ENCODE results near the gene CAT. TPM values are rescaled to one million over a fixed set of nuclear protein-coding genes. Genes with fewer than 3 reads are reported as not detected.

The CAT gene
- total RNA-seq, 4 donors from 2014 or later, result 232 to 609 (median 451) TPM

DNA sequence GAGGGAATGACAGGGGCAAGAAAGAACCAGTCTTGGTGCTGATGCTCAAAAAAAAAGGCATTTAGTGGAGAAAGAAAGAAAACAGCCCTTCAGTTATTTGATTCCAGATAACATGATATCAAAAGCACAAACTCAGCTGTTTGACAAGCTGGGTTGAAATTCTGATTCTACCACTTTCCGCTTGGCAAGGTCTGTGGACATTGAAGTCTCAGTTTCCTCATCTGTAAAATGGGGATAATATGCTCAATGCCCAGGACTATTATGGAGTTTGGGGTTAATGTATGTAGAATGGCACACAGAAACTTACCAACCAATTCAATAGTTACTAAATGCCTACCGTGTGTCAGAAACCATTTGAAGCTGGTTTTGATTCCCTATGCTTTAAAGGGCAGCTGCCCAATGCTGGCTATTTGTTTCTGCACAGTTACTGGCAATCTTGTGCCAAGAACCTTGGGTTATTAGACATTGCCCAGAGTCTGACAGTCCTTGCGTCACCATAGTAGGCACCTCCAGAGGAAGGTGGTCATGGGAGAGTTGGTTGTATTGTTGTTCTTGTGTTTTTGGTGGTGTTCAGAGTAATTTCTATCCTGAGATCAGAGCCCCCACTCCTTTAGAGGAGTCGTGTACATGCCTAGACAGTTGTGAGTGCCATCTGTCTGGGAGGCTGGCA lies 55.3 kb downstream of the CAT start:
- intact Hi-C loops (cut with DNase I), result loop anchor here (5.0 to 10.0 kb wide), 2 partner anchors 127 to 319 kb away; no protein-coding TSS in a partner anchor
- Histone ChIP-seq H3K36me3 (no peaks in the 10 kb centered on the region), H3K9me3 (no peaks in the 10 kb centered on the region), H3K27me3 (no peaks in the 10 kb centered on the region), H3K4me3 (replicated peaks in 1 of 3) (no peak overlapping the region), H3K4me1 (peaks cover 9 to 20% of the 10 kb centered on the region in 2 donors), H3K27ac (no peak overlapping the region)
- TF ChIP-seq POLR2A (IDR thresholded peaks at IDR 0.05), result no peak
- TF ChIP-seq, protein P1, sequence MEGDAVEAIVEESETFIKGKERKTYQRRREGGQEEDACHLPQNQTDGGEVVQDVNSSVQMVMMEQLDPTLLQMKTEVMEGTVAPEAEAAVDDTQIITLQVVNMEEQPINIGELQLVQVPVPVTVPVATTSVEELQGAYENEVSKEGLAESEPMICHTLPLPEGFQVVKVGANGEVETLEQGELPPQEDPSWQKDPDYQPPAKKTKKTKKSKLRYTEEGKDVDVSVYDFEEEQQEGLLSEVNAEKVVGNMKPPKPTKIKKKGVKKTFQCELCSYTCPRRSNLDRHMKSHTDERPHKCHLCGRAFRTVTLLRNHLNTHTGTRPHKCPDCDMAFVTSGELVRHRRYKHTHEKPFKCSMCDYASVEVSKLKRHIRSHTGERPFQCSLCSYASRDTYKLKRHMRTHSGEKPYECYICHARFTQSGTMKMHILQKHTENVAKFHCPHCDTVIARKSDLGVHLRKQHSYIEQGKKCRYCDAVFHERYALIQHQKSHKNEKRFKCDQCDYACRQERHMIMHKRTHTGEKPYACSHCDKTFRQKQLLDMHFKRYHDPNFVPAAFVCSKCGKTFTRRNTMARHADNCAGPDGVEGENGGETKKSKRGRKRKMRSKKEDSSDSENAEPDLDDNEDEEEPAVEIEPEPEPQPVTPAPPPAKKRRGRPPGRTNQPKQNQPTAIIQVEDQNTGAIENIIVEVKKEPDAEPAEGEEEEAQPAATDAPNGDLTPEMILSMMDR (IDR thresholded peaks at IDR 0.05), result no peak
- no peak for DNase-seq
- 78 to 86% methylated on average over 4 of the region's 4 CpGs for WGBS, 2 donors

DNA sequence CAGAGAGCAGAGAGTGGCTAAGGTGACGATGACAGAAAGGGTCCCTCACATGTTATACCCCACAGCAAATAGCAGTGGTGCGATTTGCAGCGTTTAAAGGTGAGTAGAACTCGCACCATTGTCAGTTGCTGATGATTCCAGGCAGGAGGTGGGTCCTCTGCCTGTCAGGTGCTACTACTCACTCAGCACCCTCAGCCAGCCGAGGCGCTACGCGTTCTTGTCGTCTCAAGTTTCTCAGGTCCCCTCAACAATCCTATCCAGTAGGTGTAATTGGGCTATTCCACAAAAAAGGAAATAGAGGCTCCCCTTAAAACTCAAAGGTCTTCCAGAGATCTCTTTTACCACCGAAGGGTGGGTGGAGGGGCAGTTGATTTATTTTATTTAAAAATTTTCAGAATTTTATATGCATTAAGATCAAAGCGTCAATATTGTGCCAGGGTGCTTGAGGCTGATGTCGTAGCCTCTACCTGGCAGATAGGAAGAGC lies 56.5 kb downstream of the CAT start:
- Histone ChIP-seq H3K4me1 (peaks cover 9 to 20% of the 10 kb centered on the region in 2 donors), H3K4me3 (replicated peaks in 1 of 3) (no peak overlapping the region), H3K27me3 (no peaks in the 10 kb centered on the region), H3K27ac (peak overlapping the region; percentile 51 to 69 (median 54)), H3K36me3 (no peaks in the 10 kb centered on the region), H3K9me3 (no peaks in the 10 kb centered on the region)
- 79 to 93% methylated on average over 12 of the region's 12 CpGs for WGBS, 2 donors
- intact Hi-C loops (cut with DNase I), result loop anchor here (10.0 kb wide), 1 partner anchor 320 kb away; no protein-coding TSS in a partner anchor
- TF ChIP-seq POLR2A (IDR thresholded peaks at IDR 0.05), result no peak
- TF ChIP-seq, protein P1 (IDR thresholded peaks at IDR 0.05), result no peak
- DNase-seq, result peak in 1 of 2 donors; percentile 14

DNA sequence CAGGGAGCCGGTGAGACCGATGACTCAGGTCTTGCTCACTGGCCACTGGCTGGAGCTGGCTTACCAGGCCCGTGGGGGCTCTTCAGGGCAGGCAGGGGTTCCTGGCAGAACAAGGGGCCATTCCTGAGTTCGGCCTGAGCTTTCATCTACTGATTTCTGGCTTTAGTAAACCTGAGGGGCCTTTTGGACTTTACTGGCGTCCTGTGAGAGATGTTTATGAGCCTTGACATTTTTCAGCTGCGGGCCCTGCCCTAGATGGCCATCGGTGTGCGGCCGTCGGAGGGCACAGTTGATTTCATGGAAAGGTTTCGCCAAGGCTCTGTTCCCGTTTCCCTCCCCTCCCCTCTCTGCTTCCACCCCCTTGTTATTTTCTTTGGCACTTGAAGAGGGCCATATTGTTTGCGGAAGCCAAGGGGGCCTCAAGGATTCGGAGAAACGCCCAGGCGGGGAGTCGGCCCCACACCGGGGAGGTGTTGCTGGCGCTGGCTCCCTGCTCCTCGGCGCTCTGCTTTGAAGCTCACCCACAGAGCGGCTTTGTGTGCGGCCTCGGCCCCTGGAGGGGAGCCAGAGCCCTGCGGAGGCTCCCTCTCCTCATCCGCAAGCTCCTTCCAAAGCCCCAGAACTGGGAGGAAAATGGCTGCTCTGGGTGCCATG lies 57.1 kb downstream of the CAT start:
- H3K27me3 ChIP-seq, result no peaks in the 10 kb centered on the region
- peak overlapping the region; percentile 51 to 69 (median 54) for H3K27ac ChIP-seq
- H3K36me3 ChIP-seq, result no peaks in the 10 kb centered on the region
- peak; percentile 65 to 66 for DNase-seq
- TF ChIP-seq POLR2A (IDR thresholded peaks at IDR 0.05), result no peak
- TF ChIP-seq, protein P1 (IDR thresholded peaks at IDR 0.05), result no peak
- no peaks in the 10 kb centered on the region for H3K9me3 ChIP-seq
- intact Hi-C loops (cut with DNase I), result loop anchor here (10.0 kb wide), 1 partner anchor 321 kb away; no protein-coding TSS in a partner anchor
- WGBS, 2 donors, result 22 to 31% methylated on average over 24 to 26 of the region's 26 CpGs
- H3K4me3 ChIP-seq (replicated peaks in 1 of 3), result no peak overlapping the region
- peaks cover 11 to 20% of the 10 kb centered on the region in 2 donors for H3K4me1 ChIP-seq

DNA sequence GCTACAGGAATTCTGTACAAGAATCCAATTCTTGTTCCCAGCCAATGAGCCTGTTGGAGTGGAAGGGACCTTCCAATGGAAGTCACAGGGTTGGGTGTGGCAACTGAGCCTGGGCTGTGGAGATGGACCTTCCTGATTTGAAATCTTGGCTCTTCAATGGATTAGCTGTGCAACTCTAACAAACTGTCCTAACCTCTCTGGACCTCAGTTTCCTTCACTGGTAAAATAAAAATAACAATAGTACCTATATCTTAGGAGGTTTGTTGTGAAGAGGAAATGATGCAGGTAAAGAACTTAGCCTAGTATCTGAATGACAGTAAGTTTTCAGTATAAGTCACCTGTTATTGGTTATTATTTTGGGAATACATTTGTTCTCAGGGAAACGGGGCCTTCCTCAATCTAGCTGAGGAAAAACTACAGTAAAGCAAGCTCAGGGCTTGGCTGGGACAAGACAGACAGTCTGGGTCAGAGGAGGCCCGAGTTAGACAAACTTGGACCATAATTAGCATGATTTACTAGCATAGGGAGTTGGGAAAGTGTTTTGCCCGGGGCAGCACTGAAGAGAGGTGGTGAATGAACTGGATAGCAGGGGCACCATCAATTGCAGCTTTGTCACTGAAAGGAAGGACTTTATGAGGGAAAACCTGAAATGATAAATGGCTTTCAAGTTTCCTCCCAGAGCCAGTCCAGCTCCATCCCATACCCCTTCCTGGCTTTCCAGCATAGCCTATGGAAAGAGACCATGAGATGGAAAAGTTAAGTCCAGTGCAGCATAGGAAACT lies 61.2 kb downstream of the CAT start:
- Histone ChIP-seq H3K9me3 (no peaks in the 10 kb centered on the region), H3K4me3 (replicated peaks in 1 of 3) (no peak overlapping the region), H3K27me3 (no peaks in the 10 kb centered on the region), H3K36me3 (no peaks in the 10 kb centered on the region), H3K27ac (peak overlapping the region in 1 of 3 donors; percentile 90), H3K4me1 (peaks cover 29 to 38% of the 10 kb centered on the region in 2 donors)
- DNase-seq, result no peak
- TF ChIP-seq, protein P1 (IDR thresholded peaks at IDR 0.05), result no peak
- no peak for TF ChIP-seq POLR2A (IDR thresholded peaks at IDR 0.05)
- WGBS, 2 donors, result 76 to 88% methylated on average over 3 of the region's 3 CpGs
- intact Hi-C loops (cut with DNase I), result loop anchor here (10.0 kb wide), 1 partner anchor 325 kb away; no protein-coding TSS in a partner anchor

All from thyroid gland (tissue), 4 donors.